DOHH2 (cell line): ENCODE results near the gene GTF2H1.

ENCODE experiments used
- H3F3A ChIP-seq: fragments of 200-600 bp; sonication (generic), shearing (Covaris generic); 2 replicates; pipeline ENCODE4 v1.6.0; 2016; ENCODE audit warnings: antibody characterized with exemption, mild to moderate bottlenecking; ENCODE audit not compliant: control insufficient read depth, insufficient read depth
- H3K27ac ChIP-seq: fragments of 200-600 bp; sonication (generic); 2 replicates; pipeline ENCODE4 v1.5.1; 2014; ENCODE audit warnings: low read depth, mild to moderate bottlenecking, low read length, moderate library complexity
- H3K27me3 ChIP-seq: fragments of 200-600 bp; sonication (generic); 2 replicates; pipeline ENCODE4 v1.6.1; 2014; ENCODE audit warnings: mild to moderate bottlenecking, low read length, mixed read lengths; ENCODE audit not compliant: control insufficient read depth
- H3K36me3 ChIP-seq: fragments of 200-600 bp; sonication (generic); 2 replicates; pipeline ENCODE4 v1.6.1; 2014; ENCODE audit warnings: mild to moderate bottlenecking, low read length, moderate library complexity, mixed read lengths; ENCODE audit not compliant: control insufficient read depth
- H3K4me1 ChIP-seq: fragments of 200-600 bp; sonication (generic); 2 replicates; pipeline ENCODE4 v1.6.1; 2014; ENCODE audit warnings: mild to moderate bottlenecking, low read length, mixed read lengths; ENCODE audit not compliant: control insufficient read depth
- H3K4me2 ChIP-seq: fragments of 200-600 bp; sonication (generic); 2 replicates; pipeline ENCODE4 v1.6.0; 2014; ENCODE audit warnings: mild to moderate bottlenecking, low read length, moderate library complexity
- H3K4me3 ChIP-seq: fragments of 200-600 bp; sonication (generic); 2 replicates; pipeline ENCODE4 v1.5.1; 2014; ENCODE audit warnings: mild to moderate bottlenecking, low read length, mixed read lengths
- H3K79me2 ChIP-seq: fragments of 200-600 bp; sonication (generic); 2 replicates; pipeline ENCODE4 v1.6.1; 2014; ENCODE audit warnings: mild to moderate bottlenecking, low read length, mixed read lengths; ENCODE audit not compliant: control insufficient read depth
- H3K9me2 ChIP-seq: fragments of 200-600 bp; sonication (generic); replicated peaks from 2 replicates; pipeline ENCODE4 v1.6.1; 2014; ENCODE audit warnings: mild to moderate bottlenecking, low read length, mixed read lengths; ENCODE audit not compliant: control insufficient read depth
- H3K9me3 ChIP-seq: fragments of 200-600 bp; sonication (generic); 2 replicates; pipeline ENCODE4 v1.6.1; 2014; ENCODE audit warnings: antibody characterized with exemption, low read length, mixed read lengths; ENCODE audit not compliant: control insufficient read depth, insufficient read depth
- H4K20me1 ChIP-seq: fragments of 200-600 bp; sonication (generic); 2 replicates; pipeline ENCODE4 v1.6.0; 2014; ENCODE audit warnings: low read depth, mild to moderate bottlenecking, antibody characterized with exemption, low read length, moderate library complexity; ENCODE audit not compliant: control insufficient read depth, insufficient read depth
- CTCF ChIP-seq: fragments of 200-600 bp; sonication (generic); IDR thresholded peaks from one replicate; pipeline ENCODE4 v1.5.1; 2014; ENCODE audit warnings: antibody characterized with exemption, mild to moderate bottlenecking, low read depth, low read length; ENCODE audit not compliant: poor library complexity, severe bottlenecking
- EZH2phosphoT487 ChIP-seq: fragments of 200-600 bp; sonication (generic); IDR thresholded peaks from 2 replicates; pipeline ENCODE4 v1.6.1; 2017; ENCODE audit warnings: borderline replicate concordance, mild to moderate bottlenecking, antibody characterized with exemption, low read length, moderate library complexity, mixed read lengths

GTF2H1 gene

DNA sequence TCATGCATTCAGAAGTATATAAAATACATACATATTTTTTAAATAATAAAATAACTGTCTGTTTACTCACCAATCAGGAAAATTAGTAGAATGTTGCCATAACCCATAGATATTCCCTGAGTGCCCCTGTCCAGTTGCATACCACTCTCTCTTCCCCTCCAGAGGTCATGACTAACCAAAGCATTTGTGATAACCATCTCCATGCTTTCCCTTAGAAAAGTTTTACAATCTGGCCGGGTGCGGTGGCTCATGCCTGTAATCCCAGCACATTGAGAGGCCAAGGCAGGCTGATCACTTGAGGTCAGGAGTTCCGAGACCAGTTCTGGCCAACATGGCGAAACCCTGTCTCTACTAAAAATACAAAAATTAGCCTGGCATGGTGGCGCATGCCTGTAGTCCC, 38.8 kb downstream of the GTF2H1 start:
- Histone ChIP-seq H3K9me3 (no peaks in the 10 kb centered on the region), H3F3A (no peaks in the 10 kb centered on the region), H3K9me2 (no peaks in the 10 kb centered on the region), H3K27me3 (no peaks in the 10 kb centered on the region), H3K4me2 (no peak overlapping the region), H3K4me1 (no peaks in the 10 kb centered on the region), H3K27ac (no peak overlapping the region), H3K36me3 (peaks cover 74% of the 10 kb centered on the region), H4K20me1 (no peaks in the 10 kb centered on the region), H3K4me3 (no peak overlapping the region), H3K79me2 (no peaks in the 10 kb centered on the region)
- TF ChIP-seq CTCF, result no peak
- TF ChIP-seq EZH2phosphoT487, result no peak

DNA sequence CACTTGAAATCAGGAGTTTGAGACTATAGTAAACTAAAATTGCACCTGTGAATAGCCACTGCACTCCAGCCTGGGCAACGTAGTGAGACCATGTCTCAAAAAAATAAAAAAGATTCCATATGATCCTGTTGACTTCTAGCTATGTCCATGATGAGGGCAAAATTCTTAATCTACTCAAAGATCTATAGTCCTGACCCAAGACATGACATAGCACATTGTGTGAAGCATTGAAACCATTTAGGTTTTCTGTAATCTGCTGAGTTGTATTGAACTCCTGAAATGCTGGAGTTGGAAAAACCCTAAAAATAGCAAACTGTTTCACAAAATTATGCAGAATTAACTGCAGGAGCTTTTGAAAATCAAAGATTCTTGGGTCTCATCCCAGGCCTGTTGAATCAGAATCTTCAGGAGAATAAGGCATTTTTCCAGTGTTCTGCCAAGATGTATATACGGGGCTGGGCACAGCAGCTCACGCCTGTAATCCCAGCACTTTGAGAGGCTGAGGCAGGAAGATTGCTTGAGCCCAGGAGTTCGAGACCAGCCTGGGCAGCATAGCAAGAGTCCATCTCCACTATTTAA, 42.2 kb downstream of the GTF2H1 start:
- H3K9me3 ChIP-seq, result no peaks in the 10 kb centered on the region
- peaks cover 64% of the 10 kb centered on the region for H3K36me3 ChIP-seq
- H3F3A ChIP-seq, result no peaks in the 10 kb centered on the region
- H3K4me2 ChIP-seq, result no peak overlapping the region
- no peaks in the 10 kb centered on the region for H3K4me1 ChIP-seq
- no peaks in the 10 kb centered on the region for H3K9me2 ChIP-seq
- no peak for TF ChIP-seq CTCF
- no peak overlapping the region for H3K4me3 ChIP-seq
- H3K27me3 ChIP-seq, result no peaks in the 10 kb centered on the region
- H3K79me2 ChIP-seq, result no peaks in the 10 kb centered on the region
- H4K20me1 ChIP-seq, result no peaks in the 10 kb centered on the region
- no peak overlapping the region for H3K27ac ChIP-seq

- TF ChIP-seq CTCF, result no peak
- TF ChIP-seq EZH2phosphoT487, result no peak
- no peaks in the 10 kb centered on the region for H3K27me3 ChIP-seq
- H3K27ac ChIP-seq, result no peak overlapping the region
- no peaks in the 10 kb centered on the region for H3K4me1 ChIP-seq
- H3K36me3 ChIP-seq, result peaks cover 56% of the 10 kb centered on the region
- H3K4me3 ChIP-seq, result no peak overlapping the region
- no peaks in the 10 kb centered on the region for H4K20me1 ChIP-seq
- H3K79me2 ChIP-seq, result no peaks in the 10 kb centered on the region
- no peaks in the 10 kb centered on the region for H3K9me3 ChIP-seq
- no peak overlapping the region for H3K4me2 ChIP-seq
- H3K9me2 ChIP-seq, result no peaks in the 10 kb centered on the region
- no peaks in the 10 kb centered on the region for H3F3A ChIP-seq
Observed at GRCh38 chr11:18365741-18366140, 43.4 kb downstream of the GTF2H1 start.

DNA sequence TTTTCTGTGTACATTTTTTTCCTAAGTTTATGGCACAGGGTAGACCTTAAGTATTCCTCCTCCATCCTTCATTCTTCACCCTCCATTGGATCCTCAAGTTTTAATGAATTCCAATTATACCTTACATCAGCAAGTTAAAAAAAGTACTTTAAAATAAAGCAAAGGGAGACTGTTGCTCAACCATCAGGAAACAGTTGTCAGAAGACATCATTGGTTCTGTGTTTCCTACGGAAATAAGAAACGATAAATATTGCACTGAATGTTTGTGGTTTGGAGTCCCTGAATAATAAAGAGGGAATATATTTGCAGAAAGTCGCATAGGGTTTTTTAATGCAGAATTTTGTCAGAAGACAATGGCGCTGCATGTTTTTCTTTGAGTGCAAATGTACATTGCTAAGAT, 43.9 kb downstream of the GTF2H1 start:
- TF ChIP-seq CTCF (no peak), EZH2phosphoT487 (no peak)
- H3F3A ChIP-seq, result no peaks in the 10 kb centered on the region
- peaks cover 53% of the 10 kb centered on the region for H3K36me3 ChIP-seq
- no peaks in the 10 kb centered on the region for H3K27me3 ChIP-seq
- no peaks in the 10 kb centered on the region for H3K9me3 ChIP-seq
- H3K9me2 ChIP-seq, result no peaks in the 10 kb centered on the region
- no peak overlapping the region for H3K4me2 ChIP-seq
- H4K20me1 ChIP-seq, result no peaks in the 10 kb centered on the region
- no peak overlapping the region for H3K27ac ChIP-seq
- no peaks in the 10 kb centered on the region for H3K4me1 ChIP-seq
- no peak overlapping the region for H3K4me3 ChIP-seq
- no peaks in the 10 kb centered on the region for H3K79me2 ChIP-seq
